AG20443 (cell line): ENCODE results near the gene KLF4.
"Not testable (repeated sequence)": the region's sequence is repeated elsewhere in the genome, so short reads cannot be mapped to it uniquely, and the experiment has no call there.

ENCODE experiments used
- DNase-seq: peaks from one replicate; pipeline ENCODE4 v3.0.0; 2012; ENCODE audit warnings: low spot score, mixed read lengths

KLF4 gene

DNA sequence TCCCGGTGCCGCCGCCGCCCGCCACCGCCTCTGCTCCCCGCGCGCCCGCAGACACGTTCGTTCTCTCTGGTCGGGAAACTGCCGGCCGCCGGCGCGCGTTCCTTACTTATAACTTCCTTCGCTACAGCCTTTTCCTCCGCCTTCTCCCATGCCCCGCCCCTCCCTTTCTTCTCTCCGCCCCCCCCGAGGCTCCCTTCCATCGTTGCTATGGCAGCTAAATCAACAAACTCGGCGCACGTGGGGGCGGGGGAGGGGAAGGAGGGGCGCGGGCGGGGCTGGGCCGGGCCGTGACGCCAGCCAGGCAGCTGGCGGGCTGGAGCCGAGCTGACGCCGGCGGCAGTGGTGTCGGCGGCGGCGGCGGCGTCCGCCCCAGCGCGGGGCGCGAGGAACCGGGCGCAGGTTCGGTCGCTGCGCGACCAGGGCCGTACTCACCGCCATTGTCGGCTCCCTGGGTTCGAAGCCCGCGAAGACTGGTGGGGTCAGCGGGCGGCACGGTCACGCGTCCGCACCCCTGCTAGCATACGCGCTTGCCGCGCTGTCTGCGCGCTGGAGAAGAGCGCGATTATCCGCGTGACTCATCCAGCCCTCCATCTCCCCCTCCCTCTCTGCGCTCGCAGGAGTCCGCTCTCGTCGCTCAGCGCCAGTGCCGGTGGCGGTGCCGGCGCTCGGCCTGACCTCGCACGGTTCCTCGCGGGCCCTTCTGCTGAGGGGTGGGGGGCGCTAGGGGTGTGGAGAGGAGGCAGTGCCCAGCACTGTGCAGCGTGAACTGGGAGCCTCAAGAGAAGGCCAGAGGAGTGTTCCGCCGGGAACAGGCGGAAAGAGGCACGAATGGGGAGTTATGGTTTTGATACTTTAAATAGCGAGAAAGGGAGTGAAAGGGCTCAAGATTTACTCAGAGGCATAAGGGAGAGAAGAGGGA, at the start of gene KLF4:
TSS of gene KLF4 (minus strand) at position 83 of the 919 bp plus-strand sequence. CDS start 597 bp downstream, outside the sequence.
- DNase-seq: peak; percentile 96

- DNase-seq: no peak
Observed at GRCh38 chr9:107536462-107536861, 46.9 kb upstream of the KLF4 start.

GRCh38 chr9:107534510-107535078, 45.0 kb upstream of the KLF4 start:
- DNase-seq: no peak

- DNase-seq: no peak
Observed at GRCh38 chr9:107530679-107531078, 41.1 kb upstream of the KLF4 start.

DNA sequence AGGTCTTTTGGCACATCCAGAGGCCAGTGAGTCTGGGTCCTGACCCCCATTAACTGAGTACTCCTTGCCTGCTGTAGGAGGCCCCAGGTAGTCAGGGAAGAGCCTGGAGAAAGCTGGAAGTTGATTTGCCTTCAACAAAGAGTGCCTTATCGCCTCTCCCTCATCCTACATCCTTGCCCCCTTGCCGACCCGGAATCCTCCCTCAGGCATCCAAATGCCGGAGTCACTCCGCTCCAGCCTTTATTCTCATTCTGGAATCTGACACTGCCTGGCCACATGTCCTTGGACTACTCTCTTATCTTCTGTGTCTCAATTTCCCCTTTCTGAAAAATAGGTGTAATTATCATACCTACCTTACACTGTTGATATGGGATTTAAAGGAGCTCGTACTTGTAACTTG, 39.1 kb upstream of the KLF4 start:
- no peak for DNase-seq

- DNase-seq: no peak
Observed at GRCh38 chr9:107523539-107523938, 34.0 kb upstream of the KLF4 start.

- DNase-seq: no peak
Observed at GRCh38 chr9:107520186-107520585, 30.6 kb upstream of the KLF4 start.

- no peak for DNase-seq
Observed at GRCh38 chr9:107518037-107518807, 28.7 kb upstream of the KLF4 start.

GRCh38 chr9:107513464-107514100, 24.0 kb upstream of the KLF4 start:
- no peak for DNase-seq

GRCh38 chr9:107504585-107505455, 15.3 kb upstream of the KLF4 start:
- peak; percentile 85 for DNase-seq

GRCh38 chr9:107502464-107502863, 12.9 kb upstream of the KLF4 start:
- no peak for DNase-seq

DNA sequence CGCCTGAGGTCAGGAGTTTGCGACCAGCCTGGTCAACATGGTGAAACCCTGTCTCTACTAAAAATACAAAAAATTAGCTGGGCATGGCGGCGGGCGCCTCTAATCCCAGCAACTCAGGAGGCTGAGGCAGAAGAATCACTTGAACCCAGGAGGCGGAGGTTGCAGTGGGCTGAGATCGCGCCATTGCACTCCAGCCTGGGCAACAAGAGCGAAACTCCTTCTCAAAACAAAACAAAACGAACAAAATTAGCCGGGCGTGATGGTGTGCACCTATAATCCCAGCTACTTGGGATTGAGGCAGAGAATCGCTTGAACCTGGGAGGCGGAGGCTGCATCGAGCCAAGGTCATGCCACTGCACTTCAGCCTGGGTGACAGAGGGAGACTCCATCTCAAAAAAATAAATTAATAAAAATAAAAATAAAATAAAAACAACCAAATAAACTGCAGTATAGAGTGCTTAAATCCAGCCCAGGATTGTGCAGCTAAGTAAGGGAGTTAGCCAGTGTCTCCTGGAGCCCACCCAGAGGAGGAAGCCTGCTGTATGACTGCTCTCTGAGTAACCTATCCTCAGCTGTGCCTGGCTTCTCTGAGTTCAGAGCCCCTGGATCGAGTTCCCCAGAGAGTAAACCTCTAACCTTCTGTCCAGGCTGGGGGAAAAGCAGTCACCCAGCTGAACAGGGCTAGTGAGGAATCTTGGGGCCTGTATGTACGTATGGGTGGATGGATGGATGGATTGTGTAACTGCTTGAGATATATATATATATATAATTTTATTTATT, 11.0 kb upstream of the KLF4 start:
- not testable (repeated sequence) for DNase-seq

DNA sequence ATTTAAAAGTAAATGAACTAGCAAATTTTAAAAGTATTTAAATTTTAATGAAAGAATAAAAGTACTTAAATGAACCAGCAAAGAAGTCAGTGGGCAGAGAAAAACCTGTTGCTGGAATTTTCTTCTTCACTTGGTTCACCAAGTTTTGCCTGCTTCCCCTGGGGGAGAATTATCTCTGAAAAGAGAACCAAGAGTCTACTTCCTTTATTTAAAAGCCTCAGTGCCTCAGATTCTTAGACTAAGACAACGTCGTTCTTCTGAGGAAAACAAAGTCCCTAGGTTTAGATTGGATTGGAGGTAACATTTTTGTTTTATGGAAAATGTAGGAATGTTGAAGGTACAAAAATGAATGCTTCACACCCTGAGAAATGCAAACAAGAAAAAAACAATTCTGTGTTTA, 7.4 kb upstream of the KLF4 start:
- DNase-seq: no peak

- DNase-seq: no peak
Observed at GRCh38 chr9:107492381-107492970, 2.9 kb upstream of the KLF4 start.

DNA sequence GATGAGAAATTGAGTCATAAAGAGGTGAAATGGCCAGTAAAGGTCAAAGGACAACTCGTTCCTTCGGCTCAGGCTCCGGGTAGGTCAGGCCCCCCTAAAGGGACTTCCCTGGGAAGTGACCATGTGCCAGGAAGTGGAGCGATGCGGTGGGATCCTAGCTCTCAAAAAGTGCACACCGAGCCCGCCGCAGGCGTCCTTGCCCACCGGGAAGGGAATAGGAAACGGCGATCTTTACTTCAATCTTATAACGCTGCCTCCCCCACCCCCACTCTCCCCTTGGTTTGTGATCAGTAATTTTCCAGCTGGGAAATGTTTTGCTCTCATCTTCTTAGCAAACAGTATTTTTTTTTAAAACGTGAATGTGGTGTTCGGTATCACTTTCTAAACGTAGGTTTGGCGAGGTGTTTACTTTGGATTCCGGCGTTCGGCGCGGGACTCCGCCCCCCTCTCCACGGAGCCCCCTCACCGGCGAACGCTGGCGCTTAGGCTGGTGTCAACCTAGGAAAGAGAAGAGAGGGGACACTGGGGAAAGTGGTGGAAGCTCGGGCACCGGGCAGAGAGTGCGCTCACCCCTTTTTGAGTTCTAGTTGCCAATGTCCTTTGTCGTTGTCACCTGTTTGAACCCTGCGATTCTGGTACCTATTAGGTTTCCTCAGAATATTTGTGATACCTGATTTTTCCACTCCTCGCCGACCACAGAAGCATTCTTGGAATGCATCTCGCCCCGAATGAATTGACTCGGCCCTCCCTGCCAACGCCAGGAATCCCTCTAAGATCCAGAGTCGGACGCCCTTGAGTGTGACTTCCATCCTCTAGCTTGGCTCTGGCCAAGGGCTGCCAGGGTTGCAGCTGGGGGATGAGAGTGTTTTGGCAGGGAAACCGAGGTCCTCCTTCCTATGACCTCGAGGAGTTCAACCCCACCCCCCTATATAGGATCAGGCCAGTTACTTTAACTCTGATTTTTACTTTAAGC, 1.8 kb upstream of the KLF4 start:
- DNase-seq: no peak

DNA sequence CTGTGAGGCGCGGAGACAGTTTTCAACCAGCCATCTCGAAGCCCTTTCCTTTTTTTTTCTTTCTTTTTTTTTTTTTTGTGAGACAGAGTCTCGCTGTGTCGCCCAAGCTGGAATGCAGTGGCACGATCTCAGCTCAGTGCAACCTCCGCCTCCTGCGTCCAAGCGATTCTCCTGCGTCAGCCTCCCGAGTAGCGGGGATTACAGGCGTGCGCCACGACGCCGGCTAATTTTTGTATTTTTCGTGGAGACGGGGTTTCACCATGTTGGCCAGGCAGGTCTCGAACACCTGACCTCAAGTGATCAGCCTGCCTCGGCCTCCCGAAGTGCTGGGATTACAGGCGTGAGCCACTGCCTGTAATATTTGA, 1.0 kb upstream of the KLF4 start:
- not testable (repeated sequence) for DNase-seq

DNA sequence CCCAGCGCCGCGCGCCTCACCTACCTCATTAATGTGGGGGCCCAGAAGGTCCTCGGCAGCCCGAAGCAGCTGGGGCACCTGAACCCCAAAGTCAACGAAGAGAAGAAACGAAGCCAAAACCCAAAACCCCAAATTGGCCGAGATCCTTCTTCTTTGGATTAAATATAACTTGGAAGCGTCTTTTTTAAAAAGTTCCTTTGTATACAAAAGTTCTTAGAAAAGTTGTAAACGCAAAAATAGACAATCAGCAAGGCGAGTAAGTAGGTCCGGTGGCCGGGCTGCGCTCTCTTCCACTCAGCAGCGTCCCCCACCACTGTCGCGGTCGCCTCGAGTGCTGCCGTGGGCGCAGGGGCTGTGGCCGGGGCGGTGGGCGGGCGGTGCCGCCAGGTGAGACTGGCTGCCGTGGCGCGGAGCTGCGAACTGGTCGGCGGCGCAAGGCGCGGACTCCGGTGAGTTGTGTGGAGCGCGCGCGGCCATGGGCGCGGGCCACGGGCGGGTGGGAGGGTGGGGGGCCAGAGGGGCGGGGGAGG, 360 bp downstream of the KLF4 start:
- no peak for DNase-seq

GRCh38 chr9:107488375-107489143, 1.0 kb downstream of the KLF4 start:
- DNase-seq: peak; percentile 76
